Sigmoid colon (tissue), 4 donors: ENCODE data around the gene FGGY.

Experiments
- CTCF ChIP-seq, 4 experiments: fragments of 450-650 bp in 3 of 4; fragments of 200-600 bp in 1 of 4; IDR thresholded peaks; one replicate each; pipeline ENCODE4 v1.5.1; 2016 to 2019; ENCODE audit warnings: antibody characterized with exemption in 4 of 4, mild to moderate bottlenecking in 3 of 4, moderate library complexity in 2 of 4
- EP300 ChIP-seq, 4 donors: sonication (generic); formaldehyde crosslinking; IDR thresholded peaks; one replicate each; pipeline ENCODE4 v1.6.1; 2017; ENCODE audit warnings: antibody characterized with exemption in 4 of 4

- no peak for TF ChIP-seq CTCF (IDR thresholded peaks at IDR 0.05)
- no peak for TF ChIP-seq EP300 (IDR thresholded peaks at IDR 0.05)
Measured at GRCh38 chr1:59485171-59485570, 188.3 kb downstream of the FGGY start.
